Pancreas (tissue), 10 donors: ENCODE measurements around the gene CNTNAP4. TPM values are rescaled to one million over a fixed set of nuclear protein-coding genes. Genes with fewer than 3 reads are reported as not detected.
A peak's percentile ranks its signal among the peaks of the same experiment; 100 is the strongest.

Experiments
- ATAC-seq, 4 donors: fragments of 200-7000 bp; cut with Tn5 transposase; one replicate each; pipeline versions ENCODE4 v1.8.0 to v1.9.1; 2020; ENCODE audit warnings: mild to moderate bottlenecking in 4 of 4, moderate library complexity in 4 of 4
- DNase-seq, 6 donors: peaks; one replicate each; pipeline ENCODE4 v3.0.0-alpha.2; 2020
- FAIRE-seq: peaks from 2 replicates; lab custom pipeline; 2012; peaks lifted over from hg19 to GRCh38; lab: Jason Lieb, UNC
- H3K27ac ChIP-seq, 4 donors: fragments of 200-600 bp; sonication (generic); 1 replicate in 3 of 4; 2 replicates in 1 of 4; pipeline versions ENCODE4 v1.5.0 to v1.8.0; 2020
- H3K27me3 ChIP-seq, 4 donors: fragments of 200-600 bp; one replicate each; pipeline ENCODE4 v1.8.0; 2021
- H3K36me3 ChIP-seq, 3 donors: fragments of 200-600 bp; sonication (generic) in 1 of 3; one replicate each; pipeline versions ENCODE4 v1.5.0 to v1.8.0; 2020 to 2021
- H3K4me1 ChIP-seq, 3 donors: fragments of 200-600 bp; one replicate each; pipeline ENCODE4 v1.8.0; 2021
- H3K4me3 ChIP-seq, 4 donors: fragments of 200-600 bp; sonication (generic) in 2 of 4; one replicate each; pipeline versions ENCODE4 v1.5.0 to v1.8.0; 2020 to 2021
- H3K9me3 ChIP-seq, 4 donors: fragments of 200-600 bp; one replicate each; pipeline ENCODE4 v1.8.0; 2021
- WGBS, 2 donors: extraction: QIAGEN DNeasy Blood & Tissue Kit; methylation state at CpG; one replicate each; pipeline ENCODE4 v1.1.7; 2013; 5-methylcytosine and 5-hydroxymethylcytosine counted together
- intact Hi-C, 3 donors: fragments of 100-400 bp; cut with DNase I; formaldehyde crosslinking; loops; one replicate each; pipeline versions ENCODE4 v1.11.1 to v1.14.2; 2022
- polyA plus RNA-seq, 2 donors: library from polyadenylated mRNA; stranded (reverse); fragments of 200-250 nt; gene quantifications; one replicate each; pipeline ENCODE4 v1.2.3, GENCODE V29; 2013
- total RNA-seq, 6 donors: library from RNA; stranded (reverse); fragmentation: NEBNext Ultra II Directional in 4 of 6; extraction: Animal tissue kit (Norgen Biotek cat#: 25700) in 4 of 6; gene quantifications; one replicate each; pipeline versions ENCODE4 v1.2.1 to v1.2.4, GENCODE V29; 2021 to 2023
- TF ChIP-seq, protein P1 (sequence below), 4 donors: fragments of 200-600 bp; sonication (generic) in 3 of 4; IDR thresholded peaks; one replicate each; pipeline versions ENCODE4 v1.5.0 to v1.8.0; 2021; ENCODE audit warnings: antibody characterized with exemption in 4 of 4
- donor health status: healthy with polysubstance abuse.
- donor health status: DM: no; HTN: no; CAD: no; lungs with moderate emphysema.
- donor health status: DM: no; HTN: no; CAD: no.
- donor health status: control.
- donor health status: control.
- donor health status: Bipolar disorder and iron deficiency.
- donor health status: DM: yes; HTN: yes; CAD: no.
- donor health status: DM: no; HTN: no; CAD: no.
- donor health status: DM: no; HTN: no; CAD: no.
- donor health status: DM: yes; HTN: yes; CAD: no.

Gene CNTNAP4
- total RNA-seq (not detected), polyA plus RNA-seq (not detected)

DNA sequence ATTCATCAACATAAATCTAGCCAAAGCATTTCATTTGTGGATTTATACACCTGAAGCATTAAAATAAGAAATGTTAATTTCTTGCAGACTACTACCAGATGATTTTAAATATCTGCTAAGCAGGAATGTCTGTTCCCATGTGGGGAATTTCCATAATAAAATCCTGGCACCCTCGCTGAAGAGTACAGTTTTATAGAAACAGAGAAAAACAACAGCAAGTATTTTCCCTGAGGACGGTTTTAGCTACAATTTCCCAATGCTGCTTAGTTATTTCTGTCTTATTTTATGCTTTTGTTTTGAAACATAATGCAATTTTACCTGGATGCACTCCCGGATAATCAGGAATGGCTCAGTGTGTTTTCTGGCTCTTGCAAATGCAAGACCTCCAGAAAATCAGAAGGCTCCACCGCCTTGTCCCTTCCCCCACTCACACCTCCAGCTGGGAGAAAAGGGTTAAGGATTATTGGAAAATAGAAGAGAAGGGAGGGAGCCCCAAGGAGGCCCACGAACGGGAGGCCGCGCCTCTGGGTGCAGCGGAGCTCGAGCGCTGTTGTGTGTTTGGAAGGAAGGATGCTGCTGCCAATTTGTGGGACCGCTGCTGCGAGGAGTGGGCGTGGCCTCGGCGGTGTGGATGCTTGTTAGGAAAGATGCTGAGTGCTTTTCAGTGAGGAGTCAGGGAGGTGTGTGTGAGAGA lies at the start of gene CNTNAP4:
TSS of gene CNTNAP4 (plus strand) at position 657 of the 694 bp plus-strand sequence. CDS start 262 bp downstream, outside the sequence.
- DNase-seq (peak in 2 of 6 donors; percentile 19 to 49), ATAC-seq (no peak), FAIRE-seq (no peak)
- no peaks in the 10 kb centered on the region for H3K36me3 ChIP-seq
- H3K27ac ChIP-seq: no peak within 1 kb of the TSS
- TF ChIP-seq, protein P1, sequence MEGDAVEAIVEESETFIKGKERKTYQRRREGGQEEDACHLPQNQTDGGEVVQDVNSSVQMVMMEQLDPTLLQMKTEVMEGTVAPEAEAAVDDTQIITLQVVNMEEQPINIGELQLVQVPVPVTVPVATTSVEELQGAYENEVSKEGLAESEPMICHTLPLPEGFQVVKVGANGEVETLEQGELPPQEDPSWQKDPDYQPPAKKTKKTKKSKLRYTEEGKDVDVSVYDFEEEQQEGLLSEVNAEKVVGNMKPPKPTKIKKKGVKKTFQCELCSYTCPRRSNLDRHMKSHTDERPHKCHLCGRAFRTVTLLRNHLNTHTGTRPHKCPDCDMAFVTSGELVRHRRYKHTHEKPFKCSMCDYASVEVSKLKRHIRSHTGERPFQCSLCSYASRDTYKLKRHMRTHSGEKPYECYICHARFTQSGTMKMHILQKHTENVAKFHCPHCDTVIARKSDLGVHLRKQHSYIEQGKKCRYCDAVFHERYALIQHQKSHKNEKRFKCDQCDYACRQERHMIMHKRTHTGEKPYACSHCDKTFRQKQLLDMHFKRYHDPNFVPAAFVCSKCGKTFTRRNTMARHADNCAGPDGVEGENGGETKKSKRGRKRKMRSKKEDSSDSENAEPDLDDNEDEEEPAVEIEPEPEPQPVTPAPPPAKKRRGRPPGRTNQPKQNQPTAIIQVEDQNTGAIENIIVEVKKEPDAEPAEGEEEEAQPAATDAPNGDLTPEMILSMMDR (IDR thresholded peaks at IDR 0.05): no peak
- no peaks in the 10 kb centered on the region for H3K4me1 ChIP-seq
- no peaks in the 10 kb centered on the region for H3K9me3 ChIP-seq
- intact Hi-C loops: loop anchor here in 1 of 3 donors (10.0 kb wide), 1 partner anchor 888 kb away; no protein-coding TSS in a partner anchor
- peaks cover 0 to 5% (median 0%) of the 10 kb centered on the region in 4 donors for H3K27me3 ChIP-seq
- no peak within 1 kb of the TSS for H3K4me3 ChIP-seq
- WGBS, 2 donors: 16 to 18% methylated on average over 16 of the region's 16 CpGs

DNA sequence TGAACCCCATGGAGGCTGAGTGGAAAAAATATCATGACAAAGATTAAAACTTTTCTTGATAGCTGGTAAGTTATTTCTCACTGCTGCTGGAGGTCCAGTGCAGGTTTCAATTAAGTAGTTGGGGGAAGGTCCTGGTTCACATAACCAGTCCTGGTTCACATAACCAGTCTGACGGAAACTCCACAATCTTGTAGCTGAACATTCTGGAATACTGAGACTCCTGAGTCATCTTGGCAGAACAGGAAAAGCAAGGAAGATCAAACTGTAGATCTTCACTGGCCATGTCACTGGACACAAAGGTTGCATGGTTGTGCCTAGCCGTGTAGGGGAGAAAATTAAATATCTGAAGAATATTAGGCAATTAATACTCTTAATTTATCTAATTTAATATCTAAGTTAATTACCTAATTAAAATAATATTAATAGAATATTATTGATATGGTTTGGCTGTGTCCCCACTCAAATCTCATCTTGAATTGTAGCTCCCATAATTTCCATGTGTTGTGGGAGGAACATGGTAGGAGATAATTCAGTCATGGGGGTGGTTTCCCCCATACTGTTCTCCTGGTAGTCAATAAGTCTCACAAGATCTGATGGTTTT lies 48.6 kb upstream of the CNTNAP4 start:
- FAIRE-seq (no peak), DNase-seq (no peak), ATAC-seq (no peak)
- H3K4me1 ChIP-seq: no peaks in the 10 kb centered on the region
- TF ChIP-seq, protein P1 (IDR thresholded peaks at IDR 0.05): no peak
- 47 to 91% methylated on average over 2 of the region's 2 CpGs for WGBS, 2 donors
- no peaks in the 10 kb centered on the region for H3K9me3 ChIP-seq
- no peaks in the 10 kb centered on the region for H3K36me3 ChIP-seq
- intact Hi-C loops: no loop called here
- no peaks in the 10 kb centered on the region for H3K27me3 ChIP-seq
- H3K4me3 ChIP-seq: no peak overlapping the region
- H3K27ac ChIP-seq: no peak overlapping the region

DNA sequence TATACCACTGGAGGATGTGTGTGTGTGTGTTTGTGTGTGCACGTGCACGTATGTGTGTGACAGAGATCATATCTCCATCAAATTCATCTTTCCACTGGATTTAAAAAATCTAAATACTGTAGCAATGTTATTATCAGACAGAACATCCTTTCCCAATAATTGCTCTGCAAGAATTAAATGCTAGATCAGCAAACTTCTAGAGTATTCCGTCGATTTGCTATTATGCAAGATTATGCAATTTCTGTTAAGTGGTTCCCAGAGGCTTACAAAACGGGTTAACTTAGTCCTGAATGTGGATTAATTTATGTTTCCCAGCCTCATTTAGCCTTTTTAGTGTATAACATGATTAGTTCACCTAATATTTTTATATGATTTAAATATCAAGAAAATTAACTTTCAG lies 44.5 kb upstream of the CNTNAP4 start:
- TF ChIP-seq, protein P1 (IDR thresholded peaks at IDR 0.05): no peak
- H3K27me3 ChIP-seq: no peaks in the 10 kb centered on the region
- intact Hi-C loops: no loop called here
- no peak overlapping the region for H3K27ac ChIP-seq
- H3K4me1 ChIP-seq: no peaks in the 10 kb centered on the region
- DNase-seq (no peak), FAIRE-seq (no peak), ATAC-seq (no peak)
- WGBS, 2 donors: 69 to 72% methylated on average over 5 of the region's 5 CpGs
- H3K4me3 ChIP-seq: no peak overlapping the region
- no peaks in the 10 kb centered on the region for H3K36me3 ChIP-seq
- no peaks in the 10 kb centered on the region for H3K9me3 ChIP-seq

DNA sequence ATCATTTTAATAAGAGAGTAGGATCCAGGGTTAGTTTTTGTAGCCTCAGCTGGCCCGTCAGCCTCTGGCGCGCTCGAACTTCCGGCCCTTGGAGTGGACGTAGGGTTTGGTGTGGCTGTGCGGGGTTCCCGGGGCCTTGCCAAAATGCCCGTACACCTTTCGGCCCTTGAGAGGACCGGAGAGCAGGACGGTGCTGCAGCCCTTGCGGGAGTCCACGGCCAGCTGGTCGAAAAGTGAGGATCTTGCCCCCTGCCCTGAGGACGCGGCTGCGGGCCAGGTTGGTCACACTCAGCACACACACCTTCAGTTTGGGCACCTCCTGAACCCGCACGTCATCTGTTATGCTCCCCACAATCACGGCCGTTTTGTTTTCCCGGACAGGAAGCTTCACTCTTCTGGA lies 42.2 kb upstream of the CNTNAP4 start:
- 95% methylated on average over 23 of the region's 23 CpGs for WGBS, 2 donors
- DNase-seq (peak in 2 of 6 donors; percentile 45 to 46), ATAC-seq (no peak), FAIRE-seq (no peak)
- Histone ChIP-seq H3K9me3 (no peaks in the 10 kb centered on the region), H3K36me3 (no peaks in the 10 kb centered on the region), H3K4me3 (no peak overlapping the region), H3K4me1 (no peaks in the 10 kb centered on the region), H3K27me3 (no peaks in the 10 kb centered on the region), H3K27ac (no peak overlapping the region)
- intact Hi-C loops: no loop called here
- TF ChIP-seq, protein P1 (IDR thresholded peaks at IDR 0.05): no peak

DNA sequence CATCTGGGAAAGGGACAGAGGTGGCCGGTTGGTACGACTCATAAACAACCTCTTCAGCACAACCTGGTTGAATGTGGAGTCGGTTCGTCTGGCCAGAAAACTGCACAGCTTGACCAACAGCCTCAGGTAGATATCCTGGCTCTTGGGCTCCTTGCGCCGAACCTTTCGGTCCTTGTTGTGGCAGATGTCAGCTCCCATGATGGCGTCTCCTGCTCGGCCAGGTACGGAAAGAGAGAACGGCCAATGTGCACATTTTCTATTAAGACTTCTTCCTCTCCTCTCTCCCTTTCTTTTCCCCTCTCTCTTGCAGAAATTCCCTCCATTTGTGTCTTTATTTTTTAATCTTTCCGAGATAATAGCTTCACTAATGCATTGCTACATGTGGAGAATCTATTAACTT lies 41.8 kb upstream of the CNTNAP4 start:
- intact Hi-C loops: no loop called here
- ATAC-seq: no peak
- no peak for FAIRE-seq
- whole genome bisulfite sequencing, 2 donors: 92 to 93% methylated on average over 12 of the region's 12 CpGs
- TF ChIP-seq, protein P1 (IDR thresholded peaks at IDR 0.05): no peak
- Histone ChIP-seq H3K27ac (no peak overlapping the region), H3K9me3 (no peaks in the 10 kb centered on the region), H3K27me3 (no peaks in the 10 kb centered on the region), H3K36me3 (no peaks in the 10 kb centered on the region), H3K4me1 (no peaks in the 10 kb centered on the region), H3K4me3 (no peak overlapping the region)
- DNase-seq: no peak
